SH-SY5Y (cell line): ENCODE data around the gene ZNF385D.

Experiments
- GATA2 ChIP-seq: IDR thresholded peaks from 2 replicates; pipeline ENCODE4 v1.6.1; 2011; ENCODE audit warnings: mild to moderate bottlenecking, low read depth, low read length
- GATA3 ChIP-seq: IDR thresholded peaks from 2 replicates; pipeline ENCODE4 v1.6.1; 2011; ENCODE audit warnings: low read depth, mild to moderate bottlenecking, low read length, moderate library complexity

DNA sequence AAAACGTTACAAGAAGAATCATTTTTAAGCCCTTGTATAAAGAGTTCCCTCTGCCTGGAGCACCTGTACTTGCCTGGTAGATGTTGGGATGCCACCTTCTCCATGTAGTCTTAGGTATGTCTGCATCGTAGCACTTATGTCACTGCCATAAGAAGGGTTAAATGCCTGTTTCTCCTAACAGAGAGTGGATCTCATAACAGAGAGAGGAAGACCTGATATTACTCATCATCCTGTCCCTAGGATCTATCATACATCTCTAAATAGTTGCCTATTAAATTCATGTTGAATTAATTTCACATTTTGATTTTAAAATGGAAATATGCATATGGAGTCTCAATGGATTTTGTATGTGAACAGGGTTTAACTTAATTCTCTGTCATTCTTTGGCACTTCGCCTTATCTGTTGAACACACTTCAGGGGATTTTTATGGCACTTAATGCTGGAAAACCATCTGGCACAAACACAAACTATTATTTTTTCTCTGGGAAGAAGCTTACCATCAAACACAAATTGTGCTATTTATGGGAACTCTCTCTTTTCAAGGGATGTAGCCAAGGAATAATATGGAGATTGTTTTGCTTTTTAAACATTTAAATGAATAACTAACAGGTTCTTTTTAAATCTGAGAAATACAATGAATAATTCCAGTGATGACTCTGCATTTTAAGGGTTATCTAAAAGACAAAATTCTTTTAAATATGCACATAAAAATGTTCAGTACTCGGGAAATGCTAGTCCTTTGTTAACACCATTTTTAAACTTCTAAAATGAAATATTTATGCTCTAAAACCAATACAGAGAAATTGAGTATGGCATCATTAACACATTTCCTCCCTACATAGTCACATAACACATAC lies 230.7 kb downstream of the ZNF385D start:
- TF ChIP-seq GATA3 (no peak), GATA2 (no peak)
